Subcutaneous abdominal adipose tissue (tissue), 5 donors: Measurements from ENCODE around the gene C2orf42.
"Not testable (repeated sequence)": the region's sequence is repeated elsewhere in the genome, so short reads cannot be mapped to it uniquely, and the experiment has no call there.

Source experiments
- H3K27ac ChIP-seq: one replicate; pipeline ENCODE4 v1.7.0; 2013; ENCODE audit warnings: low read depth, mild to moderate bottlenecking, inconsistent platforms, low read length, moderate library complexity
- H3K27me3 ChIP-seq, 5 donors: one replicate each; pipeline ENCODE4 v1.7.0; 2013; ENCODE audit warnings: low read length in 5 of 5, inconsistent platforms in 1 of 5; ENCODE audit not compliant: control insufficient read depth in 5 of 5, insufficient read depth in 4 of 5
- H3K36me3 ChIP-seq, 5 donors: one replicate each; pipeline ENCODE4 v1.7.0; 2013; ENCODE audit warnings: low read length in 5 of 5; ENCODE audit not compliant: control insufficient read depth in 5 of 5, insufficient read depth in 5 of 5
- H3K4me1 ChIP-seq, 5 donors: one replicate each; pipeline ENCODE4 v1.7.0; 2013; ENCODE audit warnings: low read length in 5 of 5, mild to moderate bottlenecking in 3 of 5, moderate library complexity in 1 of 5; ENCODE audit not compliant: control insufficient read depth in 5 of 5, insufficient read depth in 5 of 5
- H3K4me3 ChIP-seq, 5 donors: one replicate each; pipeline ENCODE4 v1.7.0; 2013; ENCODE audit warnings: low read length in 5 of 5, low read depth in 1 of 5
- H3K9ac ChIP-seq, 5 donors: one replicate each; pipeline ENCODE4 v1.7.0; 2013; ENCODE audit warnings: low read length in 5 of 5, mild to moderate bottlenecking in 4 of 5, moderate library complexity in 3 of 5
- H3K9me3 ChIP-seq, 5 donors: one replicate each; pipeline ENCODE4 v1.7.0; 2013; ENCODE audit warnings: low read length in 5 of 5; ENCODE audit not compliant: control insufficient read depth in 5 of 5
- donor health status: healthy.
- donor health status: healthy.
- donor health status: healthy.
- donor health status: healthy.
- donor health status: healthy.

The C2orf42 gene

GRCh38 chr2:70122470-70122869 lies 68.3 kb downstream of the C2orf42 start:
- Histone ChIP-seq H3K9ac (no peak overlapping the region), H3K27ac (peak overlapping the region; percentile 100), H3K4me1 (peaks cover 0 to 53% (median 31%) of the 10 kb centered on the region in 5 donors), H3K9me3 (no peaks in the 10 kb centered on the region), H3K4me3 (no peak overlapping the region), H3K36me3 (no peaks in the 10 kb centered on the region), H3K27me3 (no peaks in the 10 kb centered on the region)

GRCh38 chr2:70121627-70122372 lies 69.0 kb downstream of the C2orf42 start:
- no peaks in the 10 kb centered on the region for H3K27me3 ChIP-seq
- peaks cover 2 to 54% (median 30%) of the 10 kb centered on the region in 5 donors for H3K4me1 ChIP-seq
- peak overlapping the region; percentile 100 for H3K27ac ChIP-seq
- H3K4me3 ChIP-seq: no peak overlapping the region
- no peaks in the 10 kb centered on the region for H3K9me3 ChIP-seq
- no peak overlapping the region for H3K9ac ChIP-seq
- no peaks in the 10 kb centered on the region for H3K36me3 ChIP-seq

DNA sequence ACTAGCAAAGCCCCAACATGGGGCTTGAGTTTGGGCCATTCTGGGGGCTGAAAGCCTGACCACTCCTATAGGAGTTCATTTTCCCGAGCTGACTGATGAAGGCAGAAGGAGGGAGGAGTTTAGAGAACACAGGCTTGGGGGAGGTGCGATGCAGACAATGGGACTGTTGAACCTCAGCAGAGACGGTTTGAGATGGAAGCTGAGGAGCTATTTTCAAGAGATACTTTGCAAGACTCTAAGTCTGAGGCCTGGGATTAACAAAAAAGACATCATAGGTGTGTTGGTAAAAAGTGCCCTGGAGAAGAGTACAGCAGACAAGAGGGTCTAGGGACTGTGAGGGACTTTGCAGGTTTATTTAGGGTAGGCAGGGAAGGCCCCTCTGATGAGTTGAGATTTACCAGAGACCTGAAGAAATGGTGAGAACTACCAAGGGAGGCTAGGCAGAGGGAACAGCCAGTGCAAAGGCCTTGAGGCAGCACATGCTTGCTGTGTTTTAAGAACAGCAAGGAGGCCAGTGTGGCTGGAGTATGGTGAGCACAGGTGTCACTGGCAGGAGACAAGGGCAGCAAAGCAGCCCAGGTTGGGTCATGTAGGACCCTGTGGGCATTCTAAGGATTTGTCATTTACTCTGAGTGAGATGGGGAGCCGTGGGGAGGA lies 71.9 kb downstream of the C2orf42 start:
- Histone ChIP-seq H3K27ac (peak overlapping the region; percentile 61), H3K27me3 (no peaks in the 10 kb centered on the region), H3K4me1 (peaks cover 2 to 52% (median 32%) of the 10 kb centered on the region in 5 donors), H3K36me3 (no peaks in the 10 kb centered on the region), H3K9ac (no peak overlapping the region), H3K9me3 (no peaks in the 10 kb centered on the region), H3K4me3 (no peak overlapping the region)

GRCh38 chr2:70116936-70117552 lies 73.8 kb downstream of the C2orf42 start:
- peak overlapping the region; percentile 50 for H3K27ac ChIP-seq
- no peaks in the 10 kb centered on the region for H3K36me3 ChIP-seq
- no peaks in the 10 kb centered on the region for H3K9me3 ChIP-seq
- H3K4me3 ChIP-seq: no peak overlapping the region
- H3K27me3 ChIP-seq: no peaks in the 10 kb centered on the region
- peaks cover 3 to 54% (median 27%) of the 10 kb centered on the region in 5 donors for H3K4me1 ChIP-seq
- peak overlapping the region in 1 of 5 donors; percentile 39 for H3K9ac ChIP-seq

DNA sequence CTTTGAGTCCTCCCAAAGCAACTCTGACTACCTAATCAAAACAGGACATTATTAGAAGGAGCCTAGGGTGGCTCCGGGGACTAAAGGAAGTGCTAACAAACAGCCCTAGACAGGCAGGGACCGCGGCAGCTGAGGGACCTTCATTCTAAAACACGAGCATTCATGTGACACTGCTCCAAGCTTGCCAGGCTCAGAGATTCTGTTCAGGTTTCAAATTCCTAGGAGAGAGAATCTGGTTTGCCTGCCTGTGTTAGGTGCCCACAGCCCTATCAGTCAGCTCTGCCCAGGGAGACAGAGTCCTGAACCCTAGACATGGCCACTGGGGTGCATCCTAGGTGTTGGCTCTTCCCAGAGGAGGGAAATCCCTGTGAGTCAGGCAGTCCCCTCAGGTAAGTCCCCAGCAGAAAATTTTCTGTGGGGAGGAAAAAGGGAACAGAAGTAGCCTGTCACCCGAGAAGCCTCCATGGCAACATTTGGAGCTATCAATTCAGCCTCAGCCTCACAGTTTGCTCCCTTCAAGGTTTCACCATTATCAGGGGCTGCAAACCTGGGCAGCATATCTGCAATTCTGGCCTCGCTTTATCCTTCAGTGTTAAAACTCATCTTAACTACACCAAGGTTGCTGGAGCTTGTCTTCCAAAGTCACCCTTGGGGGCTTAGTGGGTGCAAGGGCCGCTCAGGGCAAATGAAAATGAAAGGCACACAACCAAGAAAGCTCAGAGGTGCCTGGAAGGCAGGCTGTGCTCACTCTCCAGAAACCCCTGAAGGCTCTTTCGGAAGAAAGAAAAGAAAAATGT lies 75.0 kb downstream of the C2orf42 start:
- Histone ChIP-seq H3K36me3 (no peaks in the 10 kb centered on the region), H3K9me3 (no peaks in the 10 kb centered on the region), H3K4me3 (peak overlapping the region in 1 of 5 donors; percentile 6), H3K9ac (peak overlapping the region in 1 of 5 donors; percentile 41), H3K27me3 (no peaks in the 10 kb centered on the region), H3K4me1 (peaks cover 3 to 54% (median 25%) of the 10 kb centered on the region in 5 donors), H3K27ac (peak overlapping the region; percentile 61)

DNA sequence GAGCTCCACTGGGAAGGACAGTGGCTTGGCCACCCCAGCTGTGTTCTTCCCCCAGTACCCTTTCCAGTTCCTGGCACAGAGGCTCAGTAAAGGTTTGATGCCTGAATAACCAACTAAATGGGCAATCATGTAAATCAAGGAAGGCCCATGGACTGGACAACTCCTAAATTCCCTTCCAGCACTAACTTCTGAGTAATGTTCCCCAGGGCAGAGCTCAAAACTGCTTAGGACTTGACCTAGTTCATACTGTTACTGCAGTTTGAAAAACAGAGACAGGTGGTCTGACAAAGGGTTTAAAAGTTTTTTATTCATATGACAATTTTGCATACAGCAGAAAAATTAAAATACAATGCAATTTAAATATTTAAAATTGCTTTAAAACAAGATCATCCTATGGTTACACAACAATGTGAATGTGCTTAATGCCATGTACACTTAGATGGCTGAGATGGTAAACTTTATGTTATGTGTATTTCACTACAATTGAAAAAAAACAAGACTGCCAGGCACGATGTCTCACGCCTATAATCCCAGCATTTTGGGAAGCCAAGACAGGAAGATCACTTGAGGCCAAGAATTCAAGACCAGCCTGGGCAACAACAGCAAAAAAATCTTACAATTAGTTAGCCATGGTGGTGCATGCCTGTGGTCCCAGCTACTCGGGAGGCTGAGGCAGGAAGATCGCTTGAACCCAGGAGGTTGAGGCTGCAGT lies 77.3 kb downstream of the C2orf42 start:
- Histone ChIP-seq H3K9ac (no peak overlapping the region), H3K4me1 (peaks cover 3 to 47% (median 26%) of the 10 kb centered on the region in 5 donors), H3K4me3 (no peak overlapping the region), H3K27ac (no peak overlapping the region), H3K27me3 (no peaks in the 10 kb centered on the region), H3K9me3 (no peaks in the 10 kb centered on the region), H3K36me3 (no peaks in the 10 kb centered on the region)

DNA sequence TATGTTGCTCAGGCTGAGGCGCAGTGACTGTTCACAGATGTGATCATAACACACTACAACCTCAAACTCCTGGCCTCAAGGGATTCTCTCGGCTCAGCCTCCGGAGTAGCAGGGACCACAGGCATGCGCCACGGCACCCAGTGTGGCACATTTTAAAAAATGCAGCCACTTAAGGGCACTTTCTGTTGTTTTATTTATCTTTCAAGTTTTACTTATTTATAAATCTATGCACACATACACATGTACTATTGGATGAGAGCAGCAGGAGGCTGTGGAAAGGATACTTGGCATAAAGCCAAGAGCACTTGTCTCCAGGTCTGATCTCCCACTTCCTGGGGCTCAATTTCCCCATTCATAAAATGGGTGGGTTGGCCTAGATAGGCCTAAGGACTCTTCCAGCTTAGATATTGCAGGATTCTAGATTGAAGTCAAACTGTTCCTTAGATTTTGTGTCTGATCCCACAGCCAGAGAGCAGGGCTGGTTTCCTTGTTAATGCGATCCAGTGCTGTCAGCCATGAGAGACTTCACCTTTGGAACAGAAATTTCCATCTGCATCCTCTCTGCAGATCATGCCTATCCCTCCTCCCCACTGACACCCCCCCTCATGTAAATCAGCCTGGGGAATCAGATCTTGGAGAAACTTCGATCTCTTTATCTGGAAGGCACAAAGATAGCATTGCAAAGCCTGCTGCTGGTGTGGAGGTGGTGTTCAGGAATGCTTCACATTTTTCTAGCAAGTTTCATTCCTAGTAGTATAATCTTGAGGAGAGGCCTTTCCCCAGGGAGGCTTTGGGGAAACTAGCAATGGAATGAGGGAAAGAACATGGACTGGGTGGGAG lies 78.8 kb downstream of the C2orf42 start:
- Histone ChIP-seq H3K9ac (no peak overlapping the region), H3K27me3 (no peaks in the 10 kb centered on the region), H3K4me3 (no peak overlapping the region), H3K4me1 (peaks cover 2 to 41% (median 26%) of the 10 kb centered on the region in 5 donors), H3K27ac (no peak overlapping the region), H3K9me3 (no peaks in the 10 kb centered on the region), H3K36me3 (no peaks in the 10 kb centered on the region)

GRCh38 chr2:70110397-70110796 lies 80.4 kb downstream of the C2orf42 start:
- H3K36me3 ChIP-seq, H3K27ac ChIP-seq, H3K27me3 ChIP-seq, H3K4me3 ChIP-seq, H3K9me3 ChIP-seq, H3K9ac ChIP-seq: not testable (repeated sequence)
- H3K4me1 ChIP-seq: peaks cover 2 to 25% (median 14%) of the 10 kb centered on the region in 5 donors

- not testable (repeated sequence) for H3K9me3 ChIP-seq, H3K27ac ChIP-seq, H3K27me3 ChIP-seq, H3K9ac ChIP-seq, H3K4me3 ChIP-seq, H3K36me3 ChIP-seq
- H3K4me1 ChIP-seq: peaks cover 0 to 19% (median 10%) of the 10 kb centered on the region in 5 donors
Measured at GRCh38 chr2:70106138-70106537, 84.7 kb downstream of the C2orf42 start.
